HG02642 (cell line): ENCODE results near the gene TMPRSS11D.

Experiments used
- ATAC-seq: cut with Tn5 transposase; IDR thresholded peaks from one replicate; pipeline ENCODE4 v1.9.1; 2021; ENCODE audit warnings: mild to moderate bottlenecking; ENCODE audit not compliant: unreplicated experiment, poor library complexity

TMPRSS11D gene

GRCh38 chr4:67892253-67892652 is 8.5 kb upstream of the TMPRSS11D start:
- ATAC-seq = no peak

- no peak for ATAC-seq
Observed at GRCh38 chr4:67891645-67892044, 7.8 kb upstream of the TMPRSS11D start.

- no peak for ATAC-seq
Observed at GRCh38 chr4:67886281-67886680, 2.5 kb upstream of the TMPRSS11D start.

- ATAC-seq = no peak
Observed at GRCh38 chr4:67885762-67886161, 2.0 kb upstream of the TMPRSS11D start.

GRCh38 chr4:67884701-67885100 is 899 bp upstream of the TMPRSS11D start:
- ATAC-seq = no peak

- ATAC-seq = no peak
Observed at GRCh38 chr4:67883458-67883857, 344 bp downstream of the TMPRSS11D start.

GRCh38 chr4:67880866-67881610 is 2.8 kb downstream of the TMPRSS11D start:
- ATAC-seq = no peak

GRCh38 chr4:67879486-67879885 is 4.3 kb downstream of the TMPRSS11D start:
- ATAC-seq = no peak

GRCh38 chr4:67877086-67877485 is 6.7 kb downstream of the TMPRSS11D start:
- ATAC-seq = no peak

- ATAC-seq = no peak
Observed at GRCh38 chr4:67874986-67875385, 8.8 kb downstream of the TMPRSS11D start.

- ATAC-seq = no peak
Observed at GRCh38 chr4:67873116-67873515, 10.7 kb downstream of the TMPRSS11D start.

GRCh38 chr4:67871867-67872266 is 11.9 kb downstream of the TMPRSS11D start:
- peak; percentile 91 for ATAC-seq

GRCh38 chr4:67869580-67870190 is 14.1 kb downstream of the TMPRSS11D start:
- no peak for ATAC-seq

GRCh38 chr4:67861513-67861912 is 22.3 kb downstream of the TMPRSS11D start:
- no peak for ATAC-seq

GRCh38 chr4:67853336-67853735 is 30.5 kb downstream of the TMPRSS11D start:
- no peak for ATAC-seq

- no peak for ATAC-seq
Observed at GRCh38 chr4:67820903-67821302, 62.9 kb downstream of the TMPRSS11D start.

GRCh38 chr4:67810011-67810410 is 73.8 kb downstream of the TMPRSS11D start:
- ATAC-seq = no peak

- ATAC-seq = no peak
Observed at GRCh38 chr4:67809502-67809901, 74.3 kb downstream of the TMPRSS11D start.

- ATAC-seq = no peak
Observed at GRCh38 chr4:67796810-67797209, 87.0 kb downstream of the TMPRSS11D start.

- ATAC-seq = no peak
Observed at GRCh38 chr4:67790721-67791120, 93.1 kb downstream of the TMPRSS11D start.

GRCh38 chr4:67787311-67787710 is 96.5 kb downstream of the TMPRSS11D start:
- ATAC-seq = no peak

- ATAC-seq = no peak
Observed at GRCh38 chr4:67785528-67785927, 98.3 kb downstream of the TMPRSS11D start.
